GM12878 (cell line): ENCODE results near the gene ALDH3A2. TPM values are rescaled to one million over a fixed set of nuclear protein-coding genes. Genes with fewer than 3 reads are reported as not detected.

Experiments used
- ATAC-seq: fragments of 200-7000 bp; cut with Tn5 transposase; 3 replicates; pipeline ENCODE4 v1.9.1; 2020; ENCODE audit warnings: mild to moderate bottlenecking, moderate library complexity
- BruUV-seq: library from RNA; stranded (reverse); fragments of 400-500 nt; replicated peaks from 2 replicates; lab custom pipeline; 2021; lab: Mats Ljungman, UMichigan
- CTCF ChIA-PET: fragments of 300-600 bp; sonication (Branson Sonifier 250); formaldehyde crosslinking; extraction: SDS; loops from one replicate; lab custom pipeline; 2021; ENCODE audit warnings: inconsistent platforms; lab: Yijun Ruan, JAX
- POLR2A ChIA-PET: fragments of 350-600 bp; formaldehyde crosslinking; extraction: SDS; loops from one replicate; lab custom pipeline; 2021; ENCODE audit warnings: inconsistent platforms; lab: Charles Lee
- RAD21 ChIA-PET: fragments of 300-600 bp; sonication (Branson Sonifier 250); formaldehyde crosslinking; loops from one replicate; lab custom pipeline; 2023; ENCODE audit warnings: antibody characterized with exemption; ENCODE audit not compliant: unreplicated experiment; lab: Charles Lee
- SMC1A ChIA-PET: fragments of 300-600 bp; sonication (Branson Sonifier 250); formaldehyde crosslinking; loops from one replicate; lab custom pipeline; 2023; ENCODE audit not compliant: unreplicated experiment, uncharacterized antibody; lab: Charles Lee
- DNase-seq: peaks from one replicate; pipeline ENCODE4 v3.0.0-alpha.2; 2011; ENCODE audit warnings: low read depth, low spot score
- FAIRE-seq: peaks from 3 replicates; lab custom pipeline; 2011; peaks lifted over from hg19 to GRCh38; lab: Jason Lieb, UNC
- H2AFZ ChIP-seq: 2 replicates; pipeline ENCODE4 v1.6.0; 2011; ENCODE audit warnings: low read depth, low read length, control low read depth; ENCODE audit not compliant: control insufficient read depth
- H3K27ac ChIP-seq: 2 replicates; pipeline ENCODE4 v1.5.1; 2011; ENCODE audit warnings: control low read depth; ENCODE audit not compliant: control insufficient read depth, insufficient read depth
- H3K27me3 ChIP-seq, 2 experiments: replicated peaks in 1 of 2; 2 replicates each; pipeline versions ENCODE4 v1.6.0 to v1.6.1; 2011; ENCODE audit warnings: low read length in 1 of 2; ENCODE audit not compliant: control insufficient read depth in 2 of 2, insufficient read depth in 2 of 2
- H3K36me3 ChIP-seq, 2 experiments: 2 replicates each; pipeline ENCODE4 v1.5.1; 2011; ENCODE audit warnings: low read length in 1 of 2; ENCODE audit not compliant: control insufficient read depth in 2 of 2, insufficient read depth in 2 of 2
- H3K4me1 ChIP-seq: 2 replicates; pipeline ENCODE4 v1.6.1; 2011; ENCODE audit warnings: mild to moderate bottlenecking, low read length, moderate library complexity, mixed read lengths; ENCODE audit not compliant: control insufficient read depth, insufficient read depth
- H3K4me2 ChIP-seq: 2 replicates; pipeline ENCODE4 v1.6.0; 2011; ENCODE audit warnings: control low read depth; ENCODE audit not compliant: control insufficient read depth, insufficient read depth
- H3K4me3 ChIP-seq: fragments of 200-600 bp; sonication (generic); 2 replicates; pipeline ENCODE4 v1.5.1; 2016
- H3K79me2 ChIP-seq: 2 replicates; pipeline ENCODE4 v1.6.0; 2011; ENCODE audit warnings: low read length; ENCODE audit not compliant: control insufficient read depth, insufficient read depth
- H3K9ac ChIP-seq: 2 replicates; pipeline ENCODE4 v1.8.0; 2011; ENCODE audit warnings: low read length, control low read depth, mixed read lengths; ENCODE audit not compliant: control insufficient read depth, insufficient read depth
- H3K9me3 ChIP-seq: replicated peaks from 3 replicates; pipeline ENCODE4 v1.5.1; 2011; ENCODE audit warnings: mild to moderate bottlenecking, low read length; ENCODE audit not compliant: control insufficient read depth, insufficient read depth
- H4K20me1 ChIP-seq: 2 replicates; pipeline ENCODE4 v1.6.0; 2011; ENCODE audit not compliant: control insufficient read depth, insufficient read depth
- BCL11A ChIP-seq: IDR thresholded peaks from 2 replicates; pipeline ENCODE4 v1.6.1; 2011; ENCODE audit warnings: low read depth, low read length
- HCFC1 ChIP-seq: fragments of 150-350 bp; IDR thresholded peaks from 2 replicates; pipeline ENCODE4 v1.6.1; 2014; ENCODE audit warnings: low read length
- HDAC2 ChIP-seq: fragments of 200-600 bp; sonication (generic); IDR thresholded peaks from 2 replicates; pipeline ENCODE4 v1.6.1; 2017
- MLLT1 ChIP-seq: fragments of 450-650 bp; IDR thresholded peaks from 2 replicates; pipeline ENCODE4 v1.6.1; 2016; ENCODE audit warnings: mild to moderate bottlenecking
- MYB ChIP-seq: fragments of 150-350 bp; IDR thresholded peaks from 2 replicates; pipeline ENCODE4 v1.6.1; 2014; ENCODE audit warnings: mild to moderate bottlenecking, low read depth, low read length, borderline replicate concordance
- SPI1 ChIP-seq: IDR thresholded peaks from 2 replicates; pipeline ENCODE4 v1.6.1; 2011; ENCODE audit warnings: low read depth, mild to moderate bottlenecking, low read length, moderate library complexity, borderline replicate concordance; ENCODE audit not compliant: insufficient read depth
- STAT3 ChIP-seq: IDR thresholded peaks from 2 replicates; pipeline ENCODE4 v1.6.1; 2011; ENCODE audit warnings: low read depth, low read length, improper control_type of control experiment
- TAF1 ChIP-seq: IDR thresholded peaks from 2 replicates; pipeline ENCODE4 v1.6.1; 2011; ENCODE audit warnings: mild to moderate bottlenecking, low read depth, low read length, borderline replicate concordance
- YBX1 ChIP-seq: fragments of 450-650 bp; IDR thresholded peaks from 2 replicates; pipeline ENCODE4 v1.6.1; 2016; ENCODE audit warnings: antibody characterized with exemption
- ZBTB4 ChIP-seq: fragments of 450-650 bp; formaldehyde crosslinking; IDR thresholded peaks from 2 replicates; pipeline ENCODE4 v1.4.0; 2022; ENCODE audit warnings: mild to moderate bottlenecking, moderate library complexity
- ZNF207 ChIP-seq: fragments of 450-650 bp; IDR thresholded peaks from 2 replicates; pipeline ENCODE4 v1.6.1; 2014; ENCODE audit warnings: antibody characterized with exemption, mild to moderate bottlenecking, borderline replicate concordance
- ZNF274 ChIP-seq: IDR thresholded peaks from one replicate; pipeline ENCODE4 v1.8.0; 2011; ENCODE audit not compliant: insufficient read length, insufficient read depth
- ZNF622 ChIP-seq: fragments of 450-650 bp; IDR thresholded peaks from 2 replicates; pipeline ENCODE4 v1.6.1; 2017; ENCODE audit warnings: mild to moderate bottlenecking, inconsistent platforms
- WGBS: methylation state at CpG from one replicate; pipeline ENCODE4 v1.1.6; 2016; ENCODE audit warnings: low lambda C conversion rate; ENCODE audit not compliant: insufficient replicate concordance, insufficient coverage; ENCODE audit errors: missing lambda C conversion rate; 5-methylcytosine and 5-hydroxymethylcytosine counted together
- in situ Hi-C: fragments of 300-500 bp; cut with MboI; formaldehyde crosslinking; loops from 9 replicates; pipeline ENCODE4 v1.14.3; 2018; ENCODE audit warnings: mixed read lengths
- intact Hi-C: fragments of 100-400 bp; cut with micrococcal nuclease; formaldehyde crosslinking; loops from one replicate; pipeline ENCODE4 v1.14.2; 2022; ENCODE audit not compliant: unreplicated experiment
- polyA plus RNA-seq, 11 experiments: library from polyadenylated mRNA; depleted of rRNA in 4 of 11; unstranded in 6 of 11; stranded (reverse) in 5 of 11; fragments of >200 nt; fragmentation: Nextera tagmentation in 4 of 11; fragmentation: Illumina TruSeq in 1 of 11; extraction: Ambion mirVana in 4 of 11; extraction: Trizol in 1 of 11; gene quantifications; 1 replicate in 1 of 11; 2 replicates in 10 of 11; pipeline versions ENCODE4 v1.2.1 to v1.2.3, GENCODE V29; 2011 to 2016; ENCODE audit warnings: inconsistent platforms in 2 of 11, missing spikeins in 2 of 11, low read depth in 1 of 11
- total RNA-seq, 4 experiments: library from RNA; depleted of rRNA in 3 of 4; stranded (reverse); fragments of >200 nt in 3 of 4; fragmentation: Illumina TruSeq in 1 of 4; extraction: Trizol in 1 of 4; gene quantifications; 2 replicates each; pipeline versions ENCODE4 v1.2.1 to v1.2.3, GENCODE V29; 2013 to 2021

The ALDH3A2 gene
- total and polyA plus RNA-seq, 10 of the 15 experiments (the other 5 are each of a cell fraction or from before 2014, with no cell fraction given): 5.0 to 37.0 (median 26.1) TPM

- RAD21 ChIA-PET: no interaction called here
- intact Hi-C loops: no loop called here
- FAIRE-seq (no peak), ATAC-seq (no peak), DNase-seq (no peak)
- 84% methylated on average over 2 of the region's 2 CpGs for WGBS
- no peaks in the 10 kb centered on the region for H3K79me2 ChIP-seq
- in situ Hi-C loops: no loop called here
- H3K4me2 ChIP-seq: no peak overlapping the region
- H2AFZ ChIP-seq: no peak overlapping the region
- H3K27me3 ChIP-seq: no peaks in the 10 kb centered on the region
- no peaks in the 10 kb centered on the region for H4K20me1 ChIP-seq
- SMC1A ChIA-PET: interaction anchor here (1.7 kb wide), 1 partner anchor 17 kb away, joined by 4 read pairs; no protein-coding TSS in a partner anchor
- no peak overlapping the region for H3K9ac ChIP-seq
- H3K4me1 ChIP-seq: no peaks in the 10 kb centered on the region
- no TSS peak for BruUV-seq
- POLR2A ChIA-PET: no interaction called here
- H3K9me3 ChIP-seq: no peaks in the 10 kb centered on the region
- TF ChIP-seq MYB: no peak
- no peak for TF ChIP-seq BCL11A
- no peak for TF ChIP-seq ZNF274
- no peaks in the 10 kb centered on the region for H3K36me3 ChIP-seq
- no peak overlapping the region for H3K27ac ChIP-seq
- no peak overlapping the region for H3K4me3 ChIP-seq
- CTCF ChIA-PET: no interaction called here
Observed at GRCh38 chr17:19631905-19632304, 16.6 kb upstream of the ALDH3A2 start.

GRCh38 chr17:19641687-19642372 lies 6.7 kb upstream of the ALDH3A2 start:
- H2AFZ ChIP-seq: no peak overlapping the region
- no peak overlapping the region for H3K4me2 ChIP-seq
- no peaks in the 10 kb centered on the region for H3K79me2 ChIP-seq
- no peak overlapping the region for H3K4me3 ChIP-seq
- H3K27me3 ChIP-seq: no peaks in the 10 kb centered on the region
- in situ Hi-C loops: no loop called here
- H3K4me1 ChIP-seq: no peaks in the 10 kb centered on the region
- DNase-seq (no peak), ATAC-seq (no peak), FAIRE-seq (no peak)
- CTCF ChIA-PET: interaction anchor here (0.6 kb wide), 2 partner anchors 29 to 120 kb away, joined by 3 read pairs; no protein-coding TSS in a partner anchor
- SMC1A ChIA-PET: no interaction called here
- H3K27ac ChIP-seq: no peak overlapping the region
- POLR2A ChIA-PET: no interaction called here
- H3K9ac ChIP-seq: no peak overlapping the region
- intact Hi-C loops: loop anchor here (10.0 kb wide), 1 partner anchor 277 kb away; the partner anchor contains the start of gene B9D1
- no peaks in the 10 kb centered on the region for H3K36me3 ChIP-seq
- no peaks in the 10 kb centered on the region for H4K20me1 ChIP-seq
- no peaks in the 10 kb centered on the region for H3K9me3 ChIP-seq
- RAD21 ChIA-PET: no interaction called here
- no TSS peak for BruUV-seq
- TF ChIP-seq HDAC2 (no peak), ZNF207 (no peak), STAT3 (no peak), YBX1 (no peak), HCFC1 (no peak), ZNF622 (no peak), SPI1 (no peak), ZBTB4 (CRISPR knock-in tag) (no peak), TAF1 (no peak), MLLT1 (no peak)
- 67% methylated on average over 4 of the region's 4 CpGs for WGBS
